Measurements from ENCODE around the gene ARHGAP1.
"Not testable (repeated sequence)": the region's sequence is repeated elsewhere in the genome, so short reads cannot be mapped to it uniquely, and the experiment has no call there.

The ARHGAP1 gene

DNA sequence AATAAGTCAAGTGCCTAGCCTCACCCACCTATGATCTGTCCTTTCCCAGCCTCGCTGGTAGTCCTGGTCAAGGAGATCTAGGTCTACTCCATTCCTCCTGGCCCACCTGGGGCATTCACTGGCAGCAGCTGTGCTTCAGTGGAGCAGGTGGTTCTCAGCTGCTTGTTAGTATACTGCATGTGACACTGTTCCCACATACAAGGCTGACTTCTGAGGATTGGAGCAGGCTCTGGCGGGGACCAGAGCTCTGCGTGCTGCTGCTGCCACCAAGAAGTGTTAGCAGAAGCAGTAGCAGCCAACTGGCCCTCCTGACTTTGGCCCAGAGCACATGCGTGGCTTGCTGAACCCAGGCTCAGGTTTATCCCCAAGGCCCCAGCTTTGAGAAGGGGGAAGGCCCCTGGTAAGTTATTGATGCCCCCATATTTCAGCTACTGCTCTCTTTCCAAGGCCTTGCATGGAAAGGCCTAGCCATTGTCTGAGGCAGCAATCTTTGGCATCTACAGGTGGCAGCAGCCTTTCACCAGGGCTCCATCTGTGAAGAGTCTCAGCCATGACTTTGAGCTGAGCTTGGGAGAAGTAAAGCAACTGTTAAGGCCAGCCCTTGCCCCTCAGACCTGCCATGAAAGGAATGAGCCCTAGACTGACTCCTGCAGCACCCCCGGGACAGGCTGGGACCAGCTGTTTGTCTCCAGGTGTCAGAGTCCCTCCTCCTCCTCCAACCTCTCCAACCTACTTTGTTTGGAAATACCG is 26.5 kb downstream of the ARHGAP1 start:
- no peak for DNase-seq (ENCODE audit: low read depth)

GRCh38 chr11:46672381-46672839 is 28.0 kb downstream of the ARHGAP1 start:
- DNase-seq (ENCODE audit: low read depth): no peak

- DNase-seq (ENCODE audit: low read depth): no peak
Measured at GRCh38 chr11:46671958-46672315, 28.5 kb downstream of the ARHGAP1 start.

- not testable (repeated sequence) for DNase-seq (ENCODE audit: low read depth)
Measured at GRCh38 chr11:46670521-46670920, 29.9 kb downstream of the ARHGAP1 start.

- peak; percentile 61 for DNase-seq (ENCODE audit: low read depth)
Measured at GRCh38 chr11:46669711-46670139, 30.7 kb downstream of the ARHGAP1 start.

- no peak for DNase-seq (ENCODE audit: low read depth)
Measured at GRCh38 chr11:46668480-46669085, 31.8 kb downstream of the ARHGAP1 start.

GRCh38 chr11:46667043-46667481 is 33.4 kb downstream of the ARHGAP1 start:
- DNase-seq (ENCODE audit: low read depth): no peak

- no peak for DNase-seq (ENCODE audit: low read depth)
Measured at GRCh38 chr11:46666516-46666915, 33.9 kb downstream of the ARHGAP1 start.

DNA sequence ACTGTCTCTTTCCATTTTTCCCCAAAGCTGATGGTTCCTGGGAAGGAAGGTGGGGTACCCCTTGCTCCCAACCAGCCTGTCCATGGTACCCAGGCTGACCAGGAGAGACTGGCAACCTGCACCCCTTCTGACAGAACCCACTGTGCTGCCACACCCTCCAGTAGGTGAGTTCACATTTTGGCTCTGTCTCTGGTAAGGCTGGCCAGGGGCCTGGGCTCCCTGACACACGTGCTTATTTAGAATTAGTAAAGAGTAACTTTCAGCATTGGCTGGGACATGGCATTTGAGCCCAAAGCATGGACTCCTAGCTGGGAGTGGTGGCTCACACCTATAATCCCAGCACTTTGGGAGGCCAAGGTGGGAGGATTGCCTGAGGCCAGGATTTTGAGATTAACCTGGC is 35.1 kb downstream of the ARHGAP1 start:
- DNase-seq (ENCODE audit: low read depth): no peak

DNA sequence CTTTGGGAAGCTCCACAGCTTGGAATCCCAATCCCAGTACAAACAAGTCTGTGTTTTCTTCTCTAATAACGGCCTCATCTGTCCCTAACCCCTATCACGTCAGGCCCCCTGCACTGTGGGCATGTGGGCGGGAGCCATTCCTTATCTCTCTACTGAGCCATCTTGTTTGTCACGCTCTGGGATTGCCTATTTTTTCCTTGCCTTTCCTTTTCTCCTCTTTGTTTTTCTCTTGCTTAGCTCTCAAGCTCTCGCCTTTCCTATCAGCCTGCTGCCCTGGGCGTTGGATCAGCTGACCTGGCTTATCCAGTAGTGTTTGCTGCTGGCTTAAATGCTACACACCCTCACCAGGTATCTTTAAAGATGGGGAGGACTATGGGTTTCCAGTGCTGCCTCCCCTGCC is 35.8 kb downstream of the ARHGAP1 start:
- DNase-seq (ENCODE audit: low read depth): no peak

DNA sequence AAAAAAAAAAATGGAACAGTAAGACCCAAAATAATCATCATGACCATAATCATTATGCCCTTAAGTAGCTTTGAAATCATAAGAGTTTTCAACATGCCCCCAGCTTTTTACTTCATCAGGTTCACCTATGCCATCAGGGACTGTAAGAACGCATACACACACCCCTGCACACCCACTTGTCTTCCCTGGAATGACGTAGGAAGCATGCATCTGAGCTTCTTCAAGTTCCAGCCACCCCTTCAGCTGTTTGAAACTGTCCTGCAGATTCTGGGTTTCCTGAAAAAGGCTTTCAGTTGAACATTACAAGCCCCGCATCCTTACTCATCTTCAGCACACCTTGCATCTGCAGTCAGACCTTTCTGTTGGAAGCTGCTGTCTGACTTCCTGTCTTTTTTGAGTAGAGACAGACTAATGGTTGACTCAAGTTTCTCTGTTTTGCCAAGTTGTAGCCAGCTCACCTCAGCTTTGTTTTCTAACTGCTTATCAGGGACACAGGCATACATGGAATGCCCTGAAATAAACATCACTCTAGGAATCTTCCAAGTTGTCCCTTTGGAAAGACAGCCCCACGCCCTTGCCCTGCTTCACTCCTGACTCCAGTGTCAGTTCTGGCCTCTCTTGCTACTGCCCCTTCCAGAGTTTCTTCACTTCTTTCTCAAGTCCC is 37.0 kb downstream of the ARHGAP1 start:
- DNase-seq (ENCODE audit: low read depth): no peak

DNA sequence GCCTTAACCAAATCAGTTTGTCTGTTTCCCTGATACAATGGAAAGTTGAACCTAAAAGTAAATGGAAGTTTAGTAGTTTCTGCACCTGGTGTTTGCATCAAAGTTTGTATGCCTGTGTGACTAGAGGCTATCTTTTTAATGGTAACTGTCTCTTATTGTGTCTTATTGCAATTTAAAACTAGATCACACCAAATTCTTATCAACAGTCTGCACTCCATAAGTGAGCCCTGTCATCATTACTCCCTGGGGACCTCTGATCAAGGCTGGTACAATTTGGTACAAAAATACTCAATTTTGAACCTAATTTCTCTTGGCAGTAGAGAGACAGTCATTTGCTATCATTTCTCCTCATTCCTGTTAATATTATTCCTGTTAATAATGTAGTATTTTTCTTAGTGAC is 38.1 kb downstream of the ARHGAP1 start:
- no peak for DNase-seq (ENCODE audit: low read depth)

DNA sequence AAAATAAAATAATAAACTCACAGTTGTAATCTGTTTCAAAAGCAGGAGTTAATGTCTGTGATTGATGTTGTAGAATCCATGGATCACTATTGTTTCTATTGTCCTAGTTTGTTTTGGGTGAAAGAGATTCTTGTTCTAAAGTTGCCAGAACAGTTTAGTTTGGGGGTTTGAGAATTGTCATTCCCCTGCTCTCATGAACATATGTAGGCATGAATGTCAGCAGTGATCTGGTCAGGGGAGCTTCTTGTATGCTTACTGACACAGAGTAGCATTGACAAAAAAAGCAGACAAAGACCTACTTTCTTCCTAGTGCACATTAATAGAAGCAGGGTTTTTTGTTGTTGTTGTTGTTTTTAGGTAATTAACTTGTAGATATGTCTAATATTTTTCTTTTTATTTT is 38.6 kb downstream of the ARHGAP1 start:
- no peak for DNase-seq (ENCODE audit: low read depth)

DNA sequence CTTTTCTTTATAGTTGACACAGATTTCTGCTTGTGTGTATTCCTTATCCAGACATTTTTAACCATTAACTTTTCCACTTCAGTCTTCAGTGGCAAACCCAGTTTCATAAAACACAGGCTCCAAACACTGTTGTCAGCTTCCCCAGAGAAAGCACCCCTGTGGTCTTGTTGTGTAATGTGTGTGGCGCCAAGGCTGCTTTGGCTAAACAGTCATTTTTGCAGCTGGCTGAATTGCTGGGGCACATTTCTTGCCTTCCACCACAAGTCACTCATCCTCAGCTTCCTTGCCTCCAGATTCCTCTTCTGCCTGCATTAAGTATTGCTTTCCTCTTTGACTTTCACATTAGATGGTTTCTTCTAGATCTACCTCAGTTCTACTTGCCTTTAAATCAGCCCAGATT is 40.5 kb downstream of the ARHGAP1 start:
- peak; percentile 63 for DNase-seq (ENCODE audit: low read depth)

DNA sequence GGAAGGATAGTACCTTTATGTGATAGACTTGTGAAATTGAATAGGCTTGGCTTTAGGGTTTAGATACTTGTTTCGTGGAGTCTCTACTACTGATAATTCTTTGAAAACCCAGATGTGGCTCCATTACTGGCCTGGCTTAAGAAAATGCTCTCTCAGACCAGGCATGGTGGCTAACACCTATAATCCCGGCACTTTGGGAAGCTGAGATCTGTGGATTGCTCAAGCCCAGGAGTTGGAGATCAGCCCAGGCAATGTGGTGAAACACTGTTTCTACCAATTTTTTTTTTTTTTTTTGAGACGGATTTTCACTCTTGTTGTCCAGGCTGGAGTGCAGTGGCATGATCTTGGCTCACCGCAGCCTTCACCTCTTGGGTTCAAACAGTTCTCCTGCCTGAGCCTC is 42.2 kb downstream of the ARHGAP1 start:
- DNase-seq (ENCODE audit: low read depth): peak; percentile 77

DNA sequence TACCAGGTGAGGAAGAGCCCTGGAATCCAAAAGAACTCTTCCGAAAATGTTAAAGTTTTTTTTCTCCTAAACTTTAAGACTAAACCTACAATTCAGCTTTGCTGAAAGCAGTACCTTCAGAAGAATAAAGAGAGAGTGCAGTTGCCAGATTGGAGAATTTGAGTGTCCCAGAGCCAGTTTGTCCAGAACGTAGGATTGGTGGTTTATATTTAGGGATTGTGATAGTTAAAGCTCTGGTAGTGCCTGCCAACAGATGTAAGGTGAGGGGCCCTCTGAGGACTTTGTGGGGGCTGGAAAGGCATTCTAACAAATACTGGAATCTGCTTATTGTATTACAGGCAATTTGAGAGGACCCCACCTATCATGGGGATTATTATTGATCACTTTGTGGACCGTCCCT is 43.2 kb downstream of the ARHGAP1 start:
- no peak for DNase-seq (ENCODE audit: low read depth)

DNA sequence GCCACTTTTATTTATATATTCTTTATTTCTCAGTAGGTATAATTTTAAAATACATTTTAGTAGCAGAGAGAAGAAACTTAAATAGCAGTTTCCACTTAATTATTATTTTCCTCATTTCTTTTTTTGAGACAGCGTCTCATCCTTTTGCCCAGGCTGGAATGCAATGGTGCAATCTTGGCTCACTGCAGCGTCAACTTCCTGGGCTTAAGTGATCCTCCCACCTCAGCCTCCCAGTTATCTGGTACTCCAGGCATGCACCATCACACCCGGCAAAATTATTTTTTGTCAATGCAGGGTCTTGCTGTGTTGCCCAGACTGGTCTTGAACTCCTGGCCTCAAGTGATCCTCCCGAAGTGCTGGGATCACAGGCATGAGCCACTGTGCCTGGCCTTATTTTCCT is 44.8 kb downstream of the ARHGAP1 start:
- peak; percentile 33 for DNase-seq (ENCODE audit: low read depth)

DNA sequence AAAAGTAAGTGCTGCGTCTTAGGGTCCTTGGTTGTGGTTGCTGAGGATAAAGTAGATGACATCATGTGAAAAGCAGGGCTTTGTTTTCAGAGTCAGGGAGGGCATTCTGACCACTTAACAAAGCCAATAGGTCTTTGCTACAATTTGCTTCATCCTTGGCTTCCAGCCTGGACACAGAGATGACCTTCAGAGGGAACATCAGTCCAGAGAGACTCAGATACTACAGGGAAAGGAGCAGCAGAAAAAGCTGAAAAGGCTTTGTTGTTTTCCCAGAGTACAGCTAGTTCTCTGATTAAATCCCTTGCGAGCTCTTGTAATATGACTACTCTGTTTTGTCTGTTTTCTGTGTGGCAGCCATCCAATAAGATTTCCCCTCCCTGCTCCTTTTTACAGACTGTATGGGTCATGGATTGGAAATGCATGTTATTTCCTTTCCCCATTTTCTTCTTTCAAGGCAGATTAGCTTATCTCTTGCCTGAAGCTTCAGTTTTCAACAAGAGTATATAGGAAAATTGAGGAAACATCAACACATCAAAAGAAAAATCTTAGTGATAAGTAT is 51.2 kb downstream of the ARHGAP1 start:
- peak; percentile 97 for DNase-seq (ENCODE audit: low read depth)

DNA sequence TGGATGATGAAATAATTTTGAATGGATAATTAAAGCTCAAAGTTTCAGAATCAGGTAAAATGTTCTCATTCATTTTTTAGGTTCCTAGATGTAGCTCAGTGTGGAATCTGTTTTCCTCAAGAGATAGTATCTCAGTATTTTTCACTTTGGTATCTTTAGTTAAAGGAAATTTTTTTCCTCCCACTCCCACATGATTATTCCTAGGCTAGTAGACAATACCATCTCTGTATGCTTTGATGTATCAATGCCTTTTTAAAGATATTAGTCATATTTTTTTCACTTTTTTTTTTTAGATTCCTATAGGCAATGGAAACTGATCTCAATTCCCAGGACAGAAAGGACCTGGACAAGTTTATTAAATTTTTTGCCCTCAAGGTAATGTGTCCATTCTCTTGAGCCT is 56.4 kb downstream of the ARHGAP1 start:
- no peak for DNase-seq (ENCODE audit: low read depth)

- no peak for DNase-seq (ENCODE audit: low read depth)
Measured at GRCh38 chr11:46643531-46643930, 56.9 kb downstream of the ARHGAP1 start.

- no peak for DNase-seq (ENCODE audit: low read depth)
Measured at GRCh38 chr11:46642627-46643335, 57.6 kb downstream of the ARHGAP1 start.

DNA sequence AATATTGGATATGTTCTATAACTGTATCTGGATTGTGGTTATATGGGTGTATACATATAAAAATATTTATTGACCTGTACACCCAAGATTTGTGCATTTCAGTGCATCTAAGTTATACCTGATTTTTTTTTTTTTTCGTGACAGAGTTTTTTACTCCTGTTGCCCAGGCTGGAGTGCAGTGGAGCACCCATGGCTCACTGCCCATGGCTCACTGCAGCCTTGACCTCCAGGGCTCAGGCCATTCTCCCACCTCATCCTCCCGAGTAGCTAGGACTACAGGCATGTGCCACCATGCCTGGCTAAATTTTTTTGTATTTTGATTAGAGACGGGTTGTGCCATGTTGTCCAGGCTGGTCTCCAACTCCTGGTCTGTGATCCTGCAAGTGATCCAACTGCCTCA is 58.8 kb downstream of the ARHGAP1 start:
- no peak for DNase-seq (ENCODE audit: low read depth)
